RPMI7951 (cell line): Measurements from ENCODE around the gene MALSU1. TPM values are rescaled to one million over a fixed set of nuclear protein-coding genes. Genes with fewer than 3 reads are reported as not detected.
A peak's percentile ranks its signal among the peaks of the same experiment; 100 is the strongest.

Source experiments
- DNase-seq: peaks from one replicate; pipeline ENCODE4 v3.0.0-alpha.2; 2012; ENCODE audit warnings: low read depth
- total RNA-seq: library from RNA; depleted of rRNA; stranded (reverse); fragments of >200 nt; shearing (Covaris generic); gene quantifications from 2 replicates; pipeline ENCODE4 v1.2.3, GENCODE V29; 2014

Gene MALSU1
- total RNA-seq, 1 experiment from 2014 or later = 99.5 TPM

GRCh38 chr7:23335136-23335535 is 36.0 kb downstream of the MALSU1 start:
- DNase-seq = no peak

GRCh38 chr7:23335621-23336020 is 36.5 kb downstream of the MALSU1 start:
- peak; percentile 35 for DNase-seq

GRCh38 chr7:23336086-23336485 is 36.9 kb downstream of the MALSU1 start:
- DNase-seq = no peak

- no peak for DNase-seq
These were observed 37.7 kb downstream of the MALSU1 start for GRCh38 chr7:23336799-23337283.

- DNase-seq = no peak
These were observed 38.2 kb downstream of the MALSU1 start for GRCh38 chr7:23337374-23337773.

GRCh38 chr7:23338439-23338838 is 39.3 kb downstream of the MALSU1 start:
- no peak for DNase-seq

- DNase-seq = peak; percentile 28
These were observed 39.7 kb downstream of the MALSU1 start for GRCh38 chr7:23338863-23339262.

- DNase-seq = peak; percentile 42
These were observed 42.9 kb downstream of the MALSU1 start for GRCh38 chr7:23341846-23342598.

GRCh38 chr7:23343102-23343501 is 44.0 kb downstream of the MALSU1 start:
- DNase-seq = no peak

GRCh38 chr7:23343806-23344475 is 44.8 kb downstream of the MALSU1 start:
- DNase-seq = peak; percentile 64

GRCh38 chr7:23345601-23346000 is 46.5 kb downstream of the MALSU1 start:
- DNase-seq = no peak

GRCh38 chr7:23346316-23346715 is 47.2 kb downstream of the MALSU1 start:
- DNase-seq = no peak

GRCh38 chr7:23347033-23347681 is 48.0 kb downstream of the MALSU1 start:
- DNase-seq = peak; percentile 65

GRCh38 chr7:23347682-23348180 is 48.6 kb downstream of the MALSU1 start:
- peak; percentile 97 for DNase-seq

- peak; percentile 97 for DNase-seq
These were observed 50.5 kb downstream of the MALSU1 start for GRCh38 chr7:23349484-23350157.

- DNase-seq = peak; percentile 43
These were observed 51.3 kb downstream of the MALSU1 start for GRCh38 chr7:23350466-23350865.

GRCh38 chr7:23353172-23353571 is 54.0 kb downstream of the MALSU1 start:
- no peak for DNase-seq

GRCh38 chr7:23356168-23356567 is 57.0 kb downstream of the MALSU1 start:
- DNase-seq = no peak

- DNase-seq = peak; percentile 62
These were observed 57.6 kb downstream of the MALSU1 start for GRCh38 chr7:23356726-23357125.

GRCh38 chr7:23357190-23358093 is 58.3 kb downstream of the MALSU1 start:
- peak; percentile 64 for DNase-seq
